ENCODE measurements around the gene GPD1.

- TF ChIP-seq, protein P1, sequence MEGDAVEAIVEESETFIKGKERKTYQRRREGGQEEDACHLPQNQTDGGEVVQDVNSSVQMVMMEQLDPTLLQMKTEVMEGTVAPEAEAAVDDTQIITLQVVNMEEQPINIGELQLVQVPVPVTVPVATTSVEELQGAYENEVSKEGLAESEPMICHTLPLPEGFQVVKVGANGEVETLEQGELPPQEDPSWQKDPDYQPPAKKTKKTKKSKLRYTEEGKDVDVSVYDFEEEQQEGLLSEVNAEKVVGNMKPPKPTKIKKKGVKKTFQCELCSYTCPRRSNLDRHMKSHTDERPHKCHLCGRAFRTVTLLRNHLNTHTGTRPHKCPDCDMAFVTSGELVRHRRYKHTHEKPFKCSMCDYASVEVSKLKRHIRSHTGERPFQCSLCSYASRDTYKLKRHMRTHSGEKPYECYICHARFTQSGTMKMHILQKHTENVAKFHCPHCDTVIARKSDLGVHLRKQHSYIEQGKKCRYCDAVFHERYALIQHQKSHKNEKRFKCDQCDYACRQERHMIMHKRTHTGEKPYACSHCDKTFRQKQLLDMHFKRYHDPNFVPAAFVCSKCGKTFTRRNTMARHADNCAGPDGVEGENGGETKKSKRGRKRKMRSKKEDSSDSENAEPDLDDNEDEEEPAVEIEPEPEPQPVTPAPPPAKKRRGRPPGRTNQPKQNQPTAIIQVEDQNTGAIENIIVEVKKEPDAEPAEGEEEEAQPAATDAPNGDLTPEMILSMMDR (IDR thresholded peaks at IDR 0.05; ENCODE audit: low read length) = no peak
- no peak for TF ChIP-seq EZH2 (IDR thresholded peaks at IDR 0.05; ENCODE audit: borderline replicate concordance, low read length)
Observed at GRCh38 chr12:50073712-50074111, 30.1 kb upstream of the GPD1 start.
